ENCODE data around the gene ZNHIT2. TPM values are rescaled to one million over a fixed set of nuclear protein-coding genes. Genes with fewer than 3 reads are reported as not detected.

The ZNHIT2 gene
- total and polyA plus RNA-seq, 2 of the 13 experiments (the other 11 are each of a cell fraction or from before 2014, with no cell fraction given), result 1.1 to 6.5 TPM

DNA sequence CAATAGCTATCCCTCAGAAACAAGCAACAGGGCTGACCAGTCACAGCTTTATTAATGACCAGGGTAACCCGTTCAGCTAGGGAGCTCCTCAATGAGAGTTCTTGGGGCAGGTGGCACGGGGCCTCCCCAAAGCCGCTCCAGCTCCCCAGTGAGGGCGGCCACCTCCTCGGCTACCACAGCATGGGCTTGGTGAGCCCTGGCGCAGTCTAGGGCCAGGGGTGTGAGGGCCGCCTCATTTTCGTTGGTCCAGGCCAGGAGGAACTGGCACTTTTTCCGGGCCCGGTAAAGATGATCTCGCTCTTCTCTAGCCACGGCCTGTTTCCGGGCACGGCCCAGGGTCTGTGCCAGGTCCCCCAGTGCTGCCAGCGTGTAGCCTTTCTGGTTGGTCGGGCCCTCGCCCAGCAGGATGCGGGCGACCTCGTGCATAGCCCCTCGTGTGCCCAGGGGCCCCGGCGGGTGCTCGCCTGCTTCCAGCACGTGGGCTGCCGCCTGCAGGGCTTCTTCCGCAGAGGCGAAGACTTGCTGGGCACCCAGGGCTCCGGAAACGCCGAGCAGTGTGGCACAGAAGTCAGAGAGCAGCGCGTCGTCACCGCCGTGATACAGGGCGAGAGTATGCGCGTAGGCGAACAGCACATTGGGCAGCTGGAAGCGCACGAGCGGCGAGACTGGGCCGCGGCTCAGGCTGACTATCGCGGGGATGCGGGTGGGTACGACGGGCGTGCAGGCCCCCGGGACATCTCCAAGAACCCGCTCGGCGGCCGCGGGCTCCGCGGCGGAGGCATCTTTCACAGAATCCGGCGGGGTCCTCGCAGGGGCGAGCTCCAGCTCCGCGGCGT lies 913 bp downstream of the ZNHIT2 start (continued):
- TF ChIP-seq, protein P1, sequence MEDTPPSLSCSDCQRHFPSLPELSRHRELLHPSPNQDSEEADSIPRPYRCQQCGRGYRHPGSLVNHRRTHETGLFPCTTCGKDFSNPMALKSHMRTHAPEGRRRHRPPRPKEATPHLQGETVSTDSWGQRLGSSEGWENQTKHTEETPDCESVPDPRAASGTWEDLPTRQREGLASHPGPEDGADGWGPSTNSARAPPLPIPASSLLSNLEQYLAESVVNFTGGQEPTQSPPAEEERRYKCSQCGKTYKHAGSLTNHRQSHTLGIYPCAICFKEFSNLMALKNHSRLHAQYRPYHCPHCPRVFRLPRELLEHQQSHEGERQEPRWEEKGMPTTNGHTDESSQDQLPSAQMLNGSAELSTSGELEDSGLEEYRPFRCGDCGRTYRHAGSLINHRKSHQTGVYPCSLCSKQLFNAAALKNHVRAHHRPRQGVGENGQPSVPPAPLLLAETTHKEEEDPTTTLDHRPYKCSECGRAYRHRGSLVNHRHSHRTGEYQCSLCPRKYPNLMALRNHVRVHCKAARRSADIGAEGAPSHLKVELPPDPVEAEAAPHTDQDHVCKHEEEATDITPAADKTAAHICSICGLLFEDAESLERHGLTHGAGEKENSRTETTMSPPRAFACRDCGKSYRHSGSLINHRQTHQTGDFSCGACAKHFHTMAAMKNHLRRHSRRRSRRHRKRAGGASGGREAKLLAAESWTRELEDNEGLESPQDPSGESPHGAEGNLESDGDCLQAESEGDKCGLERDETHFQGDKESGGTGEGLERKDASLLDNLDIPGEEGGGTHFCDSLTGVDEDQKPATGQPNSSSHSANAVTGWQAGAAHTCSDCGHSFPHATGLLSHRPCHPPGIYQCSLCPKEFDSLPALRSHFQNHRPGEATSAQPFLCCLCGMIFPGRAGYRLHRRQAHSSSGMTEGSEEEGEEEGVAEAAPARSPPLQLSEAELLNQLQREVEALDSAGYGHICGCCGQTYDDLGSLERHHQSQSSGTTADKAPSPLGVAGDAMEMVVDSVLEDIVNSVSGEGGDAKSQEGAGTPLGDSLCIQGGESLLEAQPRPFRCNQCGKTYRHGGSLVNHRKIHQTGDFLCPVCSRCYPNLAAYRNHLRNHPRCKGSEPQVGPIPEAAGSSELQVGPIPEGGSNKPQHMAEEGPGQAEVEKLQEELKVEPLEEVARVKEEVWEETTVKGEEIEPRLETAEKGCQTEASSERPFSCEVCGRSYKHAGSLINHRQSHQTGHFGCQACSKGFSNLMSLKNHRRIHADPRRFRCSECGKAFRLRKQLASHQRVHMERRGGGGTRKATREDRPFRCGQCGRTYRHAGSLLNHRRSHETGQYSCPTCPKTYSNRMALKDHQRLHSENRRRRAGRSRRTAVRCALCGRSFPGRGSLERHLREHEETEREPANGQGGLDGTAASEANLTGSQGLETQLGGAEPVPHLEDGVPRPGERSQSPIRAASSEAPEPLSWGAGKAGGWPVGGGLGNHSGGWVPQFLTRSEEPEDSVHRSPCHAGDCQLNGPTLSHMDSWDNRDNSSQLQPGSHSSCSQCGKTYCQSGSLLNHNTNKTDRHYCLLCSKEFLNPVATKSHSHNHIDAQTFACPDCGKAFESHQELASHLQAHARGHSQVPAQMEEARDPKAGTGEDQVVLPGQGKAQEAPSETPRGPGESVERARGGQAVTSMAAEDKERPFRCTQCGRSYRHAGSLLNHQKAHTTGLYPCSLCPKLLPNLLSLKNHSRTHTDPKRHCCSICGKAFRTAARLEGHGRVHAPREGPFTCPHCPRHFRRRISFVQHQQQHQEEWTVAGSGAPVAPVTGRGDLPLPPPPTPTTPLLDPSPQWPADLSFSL (CRISPR knock-in tag; IDR thresholded peaks at IDR 0.05), result 0 out of 2 replicates have a peak, but pooled peaks have one; percentile 43
- TF ChIP-seq ZNF296 (CRISPR knock-in tag; conservative IDR thresholded peaks at IDR 0.05), result 0 out of 2 replicates have a peak, but pooled peaks have one; percentile 5
- TF ChIP-seq ATF7-NPFF (CRISPR knock-in tag; IDR thresholded peaks at IDR 0.05; ENCODE audit: low read depth), result peak; percentile 24; the same call in 1 of the 2 replicates
- TF ChIP-seq, protein P2, sequence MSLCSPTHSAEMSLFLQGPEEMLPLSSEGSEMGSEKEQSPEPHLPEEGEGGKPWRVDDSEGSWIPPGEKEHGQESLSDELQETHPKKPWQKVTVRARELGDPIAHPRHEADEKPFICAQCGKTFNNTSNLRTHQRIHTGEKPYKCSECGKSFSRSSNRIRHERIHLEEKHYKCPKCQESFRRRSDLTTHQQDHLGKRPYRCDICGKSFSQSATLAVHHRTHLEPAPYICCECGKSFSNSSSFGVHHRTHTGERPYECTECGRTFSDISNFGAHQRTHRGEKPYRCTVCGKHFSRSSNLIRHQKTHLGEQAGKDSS (CRISPR knock-in tag; IDR thresholded peaks at IDR 0.05; ENCODE audit: borderline replicate concordance, low read depth), result no peak
- TF ChIP-seq ZNF530 (CRISPR knock-in tag; IDR thresholded peaks at IDR 0.05; ENCODE audit: low read depth), result no peak
- no peak; the same call in 1 of the 2 replicates for TF ChIP-seq KDM3A (CRISPR knock-in tag; IDR thresholded peaks at IDR 0.05; ENCODE audit: low read depth)
- no peak for TF ChIP-seq ZFP62 (CRISPR knock-in tag; IDR thresholded peaks at IDR 0.05)
- TF ChIP-seq, protein P3, sequence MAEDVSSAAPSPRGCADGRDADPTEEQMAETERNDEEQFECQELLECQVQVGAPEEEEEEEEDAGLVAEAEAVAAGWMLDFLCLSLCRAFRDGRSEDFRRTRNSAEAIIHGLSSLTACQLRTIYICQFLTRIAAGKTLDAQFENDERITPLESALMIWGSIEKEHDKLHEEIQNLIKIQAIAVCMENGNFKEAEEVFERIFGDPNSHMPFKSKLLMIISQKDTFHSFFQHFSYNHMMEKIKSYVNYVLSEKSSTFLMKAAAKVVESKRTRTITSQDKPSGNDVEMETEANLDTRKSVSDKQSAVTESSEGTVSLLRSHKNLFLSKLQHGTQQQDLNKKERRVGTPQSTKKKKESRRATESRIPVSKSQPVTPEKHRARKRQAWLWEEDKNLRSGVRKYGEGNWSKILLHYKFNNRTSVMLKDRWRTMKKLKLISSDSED (CRISPR knock-in tag; IDR thresholded peaks at IDR 0.05), result 0 out of 2 replicates have a peak, but pooled peaks have one; percentile 69
- peak; percentile 1; the same call in 1 of the 2 replicates for TF ChIP-seq KDM2A (CRISPR knock-in tag; IDR thresholded peaks at IDR 0.05; ENCODE audit: borderline replicate concordance, low read depth)
- TF ChIP-seq, protein P4, sequence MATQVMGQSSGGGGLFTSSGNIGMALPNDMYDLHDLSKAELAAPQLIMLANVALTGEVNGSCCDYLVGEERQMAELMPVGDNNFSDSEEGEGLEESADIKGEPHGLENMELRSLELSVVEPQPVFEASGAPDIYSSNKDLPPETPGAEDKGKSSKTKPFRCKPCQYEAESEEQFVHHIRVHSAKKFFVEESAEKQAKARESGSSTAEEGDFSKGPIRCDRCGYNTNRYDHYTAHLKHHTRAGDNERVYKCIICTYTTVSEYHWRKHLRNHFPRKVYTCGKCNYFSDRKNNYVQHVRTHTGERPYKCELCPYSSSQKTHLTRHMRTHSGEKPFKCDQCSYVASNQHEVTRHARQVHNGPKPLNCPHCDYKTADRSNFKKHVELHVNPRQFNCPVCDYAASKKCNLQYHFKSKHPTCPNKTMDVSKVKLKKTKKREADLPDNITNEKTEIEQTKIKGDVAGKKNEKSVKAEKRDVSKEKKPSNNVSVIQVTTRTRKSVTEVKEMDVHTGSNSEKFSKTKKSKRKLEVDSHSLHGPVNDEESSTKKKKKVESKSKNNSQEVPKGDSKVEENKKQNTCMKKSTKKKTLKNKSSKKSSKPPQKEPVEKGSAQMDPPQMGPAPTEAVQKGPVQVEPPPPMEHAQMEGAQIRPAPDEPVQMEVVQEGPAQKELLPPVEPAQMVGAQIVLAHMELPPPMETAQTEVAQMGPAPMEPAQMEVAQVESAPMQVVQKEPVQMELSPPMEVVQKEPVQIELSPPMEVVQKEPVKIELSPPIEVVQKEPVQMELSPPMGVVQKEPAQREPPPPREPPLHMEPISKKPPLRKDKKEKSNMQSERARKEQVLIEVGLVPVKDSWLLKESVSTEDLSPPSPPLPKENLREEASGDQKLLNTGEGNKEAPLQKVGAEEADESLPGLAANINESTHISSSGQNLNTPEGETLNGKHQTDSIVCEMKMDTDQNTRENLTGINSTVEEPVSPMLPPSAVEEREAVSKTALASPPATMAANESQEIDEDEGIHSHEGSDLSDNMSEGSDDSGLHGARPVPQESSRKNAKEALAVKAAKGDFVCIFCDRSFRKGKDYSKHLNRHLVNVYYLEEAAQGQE (IDR thresholded peaks at IDR 0.05; ENCODE audit: borderline replicate concordance in 1 of 2, low read depth in 1 of 2, low read length in 2 of 2), result no peak
- TF ChIP-seq CREB1 (IDR thresholded peaks at IDR 0.05), result no peak
- TF ChIP-seq CREB1 (CRISPR knock-in tag; IDR thresholded peaks at IDR 0.05), result no peak
- peak; percentile 59; the same call in 1 of the 2 replicates for TF ChIP-seq ZNF709 (CRISPR knock-in tag; IDR thresholded peaks at IDR 0.05)
- TF ChIP-seq GABPA (IDR thresholded peaks at IDR 0.05; ENCODE audit: low read depth, low read length), result no peak
- TF ChIP-seq GABPA (CRISPR knock-in tag; IDR thresholded peaks at IDR 0.05; ENCODE audit: low read depth), result no peak
- TF ChIP-seq TRIM24 (CRISPR knock-in tag; IDR thresholded peaks at IDR 0.05), result no peak
- peak; percentile 32 for TF ChIP-seq RBM22 (optimal IDR thresholded peaks at IDR 0.05; ENCODE audit: low read length)
